GM12875 (cell line): ENCODE measurements around the gene ATXN7L3B.

ENCODE experiments used
- H3K4me3 ChIP-seq: one replicate; pipeline ENCODE4 v1.5.1; 2011; ENCODE audit warnings: low read depth, low read length, control low read depth
- TF ChIP-seq, protein P1 (sequence below): IDR thresholded peaks from 2 replicates; pipeline ENCODE4 v1.5.1; 2011; ENCODE audit warnings: low read depth, mild to moderate bottlenecking, control low read depth, inconsistent platforms, low read length, moderate library complexity, borderline replicate concordance; ENCODE audit not compliant: insufficient read depth

Gene ATXN7L3B

DNA sequence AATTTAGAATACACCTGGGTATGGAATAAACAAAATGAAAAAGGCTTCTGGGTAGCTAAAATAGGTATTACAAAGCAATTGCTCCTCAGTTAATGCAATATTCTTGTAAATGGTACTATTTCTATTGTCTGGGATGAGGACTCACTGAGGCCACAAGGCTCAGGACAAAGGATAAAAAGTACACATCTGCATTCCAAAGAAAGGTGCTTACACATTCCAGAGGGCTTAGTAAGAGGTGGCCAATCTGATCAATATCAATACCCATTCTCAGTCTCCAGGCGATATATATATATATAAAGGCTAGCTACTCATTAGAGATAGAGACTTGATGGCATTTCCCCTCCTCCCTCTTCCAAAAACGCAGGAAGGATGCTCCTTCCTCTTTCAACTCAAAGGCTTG lies 43.8 kb downstream of the ATXN7L3B start:
- TF ChIP-seq, protein P1, sequence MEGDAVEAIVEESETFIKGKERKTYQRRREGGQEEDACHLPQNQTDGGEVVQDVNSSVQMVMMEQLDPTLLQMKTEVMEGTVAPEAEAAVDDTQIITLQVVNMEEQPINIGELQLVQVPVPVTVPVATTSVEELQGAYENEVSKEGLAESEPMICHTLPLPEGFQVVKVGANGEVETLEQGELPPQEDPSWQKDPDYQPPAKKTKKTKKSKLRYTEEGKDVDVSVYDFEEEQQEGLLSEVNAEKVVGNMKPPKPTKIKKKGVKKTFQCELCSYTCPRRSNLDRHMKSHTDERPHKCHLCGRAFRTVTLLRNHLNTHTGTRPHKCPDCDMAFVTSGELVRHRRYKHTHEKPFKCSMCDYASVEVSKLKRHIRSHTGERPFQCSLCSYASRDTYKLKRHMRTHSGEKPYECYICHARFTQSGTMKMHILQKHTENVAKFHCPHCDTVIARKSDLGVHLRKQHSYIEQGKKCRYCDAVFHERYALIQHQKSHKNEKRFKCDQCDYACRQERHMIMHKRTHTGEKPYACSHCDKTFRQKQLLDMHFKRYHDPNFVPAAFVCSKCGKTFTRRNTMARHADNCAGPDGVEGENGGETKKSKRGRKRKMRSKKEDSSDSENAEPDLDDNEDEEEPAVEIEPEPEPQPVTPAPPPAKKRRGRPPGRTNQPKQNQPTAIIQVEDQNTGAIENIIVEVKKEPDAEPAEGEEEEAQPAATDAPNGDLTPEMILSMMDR, result no peak
- H3K4me3 ChIP-seq, result no peak overlapping the region

DNA sequence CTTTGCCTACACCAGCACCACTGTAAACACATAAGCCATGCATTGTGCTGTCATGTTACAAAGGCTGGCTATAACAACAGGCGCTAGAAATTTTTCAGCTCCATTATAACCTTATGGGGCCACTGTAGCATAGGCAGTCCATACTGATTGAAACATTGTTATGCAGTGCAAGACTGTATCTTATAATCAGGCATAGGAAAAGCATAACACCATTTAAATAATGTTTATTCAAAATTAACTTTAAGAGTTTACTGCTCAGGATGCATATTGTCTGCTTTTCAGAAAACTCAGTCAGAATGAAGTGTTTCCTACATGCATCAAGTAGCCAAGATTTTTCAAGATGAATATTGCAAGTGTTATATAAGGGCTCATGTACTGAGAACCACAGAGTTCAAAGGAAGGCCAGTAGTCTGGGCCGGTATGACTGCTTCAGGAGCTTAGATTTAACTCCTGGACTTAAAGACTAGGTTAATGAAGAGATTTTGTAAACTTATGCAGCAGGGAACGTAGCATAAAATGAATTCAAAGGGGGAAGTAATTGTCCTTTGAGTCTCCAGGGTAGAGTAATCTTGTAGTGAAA lies 46.9 kb downstream of the ATXN7L3B start:
- TF ChIP-seq, protein P1, result no peak
- H3K4me3 ChIP-seq, result no peak overlapping the region

DNA sequence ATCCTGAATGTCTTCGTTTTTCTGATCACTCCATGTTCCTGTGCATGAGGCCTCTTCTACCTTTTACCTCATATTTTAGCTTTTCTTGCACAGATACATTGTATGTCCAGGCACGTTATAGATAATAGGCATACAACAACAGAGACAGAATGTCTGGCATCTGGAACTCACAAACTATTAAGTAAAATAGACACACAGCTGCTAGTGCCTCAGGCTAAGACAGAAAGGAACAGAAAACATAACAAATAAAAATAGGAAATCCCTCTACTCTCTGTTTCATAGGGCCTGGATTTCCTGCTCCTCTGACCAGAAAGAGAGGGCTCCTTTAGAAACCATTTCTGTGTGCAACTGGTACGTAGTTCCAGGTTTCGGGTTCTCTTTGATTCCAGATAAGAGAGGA lies 48.6 kb downstream of the ATXN7L3B start:
- H3K4me3 ChIP-seq, result no peak overlapping the region
- TF ChIP-seq, protein P1, result no peak
